ENCODE measurements around the gene KLHL6. TPM values are rescaled to one million over a fixed set of nuclear protein-coding genes. Genes with fewer than 3 reads are reported as not detected.

KLHL6 gene
- total and polyA plus RNA-seq, 10 of the 15 experiments (the other 5 are each of a cell fraction or from before 2014, with no cell fraction given), result 4.0 to 91.8 (median 24.4) TPM

- TF ChIP-seq E4F1 (IDR thresholded peaks at IDR 0.05; ENCODE audit: borderline replicate concordance, partially characterized antibody), result no peak
- TF ChIP-seq FOXM1 (IDR thresholded peaks at IDR 0.05; ENCODE audit: low read depth, low read length), result peak; percentile 35; the same call in 1 of the 2 replicates
- TF ChIP-seq IRF4 (IDR thresholded peaks at IDR 0.05; ENCODE audit: low read depth, low read length), result no peak
- TF ChIP-seq SIX5 (IDR thresholded peaks at IDR 0.05; ENCODE audit: low read depth, low read length, severe bottlenecking), result no peak
- TF ChIP-seq SRF (IDR thresholded peaks at IDR 0.05; ENCODE audit: low read depth in 2 of 2, low read length in 2 of 2), result no peak
- peak; percentile 86 for TF ChIP-seq ZNF687 (IDR thresholded peaks at IDR 0.05)
- TF ChIP-seq SMC3 (IDR thresholded peaks at IDR 0.05; ENCODE audit: borderline replicate concordance, low read length), result no peak
- TF ChIP-seq DPF2 (IDR thresholded peaks at IDR 0.05), result no peak
- TF ChIP-seq RUNX3 (IDR thresholded peaks at IDR 0.05; ENCODE audit: low read length), result peak; percentile 70; the same call in 1 of the 2 replicates
- TF ChIP-seq ZNF217 (IDR thresholded peaks at IDR 0.05), result no peak
- TF ChIP-seq SREBF2 (IDR thresholded peaks at IDR 0.05; ENCODE audit: low read length), result no peak
- no peak for TF ChIP-seq ZBTB11 (CRISPR knock-in tag; IDR thresholded peaks at IDR 0.05)
- no peak for TF ChIP-seq CUX1 (IDR thresholded peaks at IDR 0.05; ENCODE audit: insufficient replicate concordance, low read depth, low read length)
- TF ChIP-seq FOXK2 (IDR thresholded peaks at IDR 0.05), result no peak
- peak; percentile 59 for TF ChIP-seq CREM (IDR thresholded peaks at IDR 0.05; ENCODE audit: low read depth)
Observed at GRCh38 chr3:183533412-183534132, 21.9 kb downstream of the KLHL6 start (continued).
